Activated CD4-positive, alpha-beta T cell treated with anti-CD3 and anti-CD28 coated beads for 24 hours (primary cell): ENCODE measurements around the gene SLC35E1.
"Not testable (repeated sequence)": the region's sequence is repeated elsewhere in the genome, so short reads cannot be mapped to it uniquely, and the experiment has no call there.

Experiments
- DNase-seq, 2 donors: peaks; one replicate each; pipeline ENCODE4 v3.0.0-alpha.2; 2020; ENCODE audit warnings: low read depth in 2 of 2

Gene SLC35E1

DNA sequence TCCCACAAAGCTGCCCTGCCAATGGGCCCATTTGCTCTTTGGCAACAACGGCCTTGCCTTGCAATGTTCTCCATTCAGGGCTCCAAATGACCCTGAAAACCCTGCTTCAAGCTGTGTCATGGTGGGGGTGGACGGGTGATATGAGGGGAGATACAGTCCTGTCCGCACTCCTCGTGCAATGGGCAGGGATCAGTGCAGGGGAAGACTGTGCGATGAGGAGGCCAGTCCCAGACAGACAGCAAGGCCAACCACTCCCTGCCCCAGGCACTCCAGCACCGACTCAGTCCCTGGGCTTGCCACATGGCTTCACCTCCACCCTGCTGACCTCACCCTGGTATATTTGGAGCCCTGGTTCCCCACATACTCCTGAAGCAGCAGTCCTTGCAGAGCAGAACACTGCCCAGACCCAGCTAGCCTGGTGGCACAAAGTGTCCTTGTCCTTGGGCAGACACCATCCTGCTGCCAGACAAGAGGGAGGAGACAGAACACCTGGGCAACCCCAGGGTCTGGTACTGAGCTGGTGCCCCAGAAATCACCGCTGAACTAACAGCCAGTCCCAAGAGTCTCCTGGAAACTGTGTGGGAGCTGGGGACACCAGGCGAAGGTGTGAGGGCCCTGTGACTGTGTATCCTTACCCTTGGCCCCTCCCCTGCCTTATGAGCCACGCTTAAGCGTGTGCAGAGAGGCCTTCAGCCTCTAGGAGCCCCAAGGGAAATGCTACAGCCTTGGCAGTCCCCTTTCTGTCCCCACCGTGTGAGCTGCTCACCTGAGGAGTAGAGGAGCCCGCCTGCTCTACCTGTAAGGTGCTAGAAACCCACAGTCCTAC lies 9.1 kb upstream of the SLC35E1 start:
- DNase-seq = no peak

DNA sequence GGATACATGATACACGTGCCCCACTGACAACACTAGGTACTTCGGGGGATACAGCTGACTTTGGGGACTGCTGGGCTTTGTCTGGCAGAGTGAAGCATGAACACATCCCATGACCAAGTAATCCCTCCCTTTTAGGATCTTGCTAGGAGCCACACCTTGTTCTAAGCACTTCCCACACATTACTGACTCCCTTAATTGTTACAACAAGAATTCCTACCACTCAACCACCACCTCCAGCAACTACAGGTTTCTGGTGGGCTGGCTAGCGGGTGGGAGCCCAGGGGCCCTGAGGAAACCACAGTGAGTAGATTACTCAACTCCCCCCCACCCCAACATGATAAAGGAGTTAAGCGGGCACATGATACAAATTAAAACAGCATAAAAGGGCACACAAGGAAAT lies 7.2 kb upstream of the SLC35E1 start:
- no peak for DNase-seq

DNA sequence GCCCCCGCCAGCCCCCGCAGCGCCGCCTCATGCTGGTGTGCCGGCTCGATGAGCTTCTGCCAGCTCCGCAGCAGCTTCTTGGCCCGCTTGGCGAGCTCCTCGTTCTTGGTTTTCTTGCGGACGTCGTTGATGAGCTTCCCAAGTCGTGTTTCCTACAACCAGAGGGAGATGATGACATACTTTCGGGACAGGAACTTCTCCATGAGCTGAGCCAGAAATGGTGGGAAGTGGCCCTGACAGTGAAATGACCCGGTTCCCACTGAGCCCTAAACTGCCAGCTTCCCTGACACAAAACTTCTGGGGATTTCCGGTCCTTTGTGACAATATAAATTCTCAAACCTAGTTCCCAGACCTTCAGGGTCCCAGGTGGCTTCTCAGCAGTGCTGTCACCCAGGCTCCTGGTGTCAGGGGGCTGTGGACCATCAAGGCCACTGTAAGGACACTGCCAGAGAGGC lies 5.3 kb upstream of the SLC35E1 start:
- DNase-seq = no peak

DNA sequence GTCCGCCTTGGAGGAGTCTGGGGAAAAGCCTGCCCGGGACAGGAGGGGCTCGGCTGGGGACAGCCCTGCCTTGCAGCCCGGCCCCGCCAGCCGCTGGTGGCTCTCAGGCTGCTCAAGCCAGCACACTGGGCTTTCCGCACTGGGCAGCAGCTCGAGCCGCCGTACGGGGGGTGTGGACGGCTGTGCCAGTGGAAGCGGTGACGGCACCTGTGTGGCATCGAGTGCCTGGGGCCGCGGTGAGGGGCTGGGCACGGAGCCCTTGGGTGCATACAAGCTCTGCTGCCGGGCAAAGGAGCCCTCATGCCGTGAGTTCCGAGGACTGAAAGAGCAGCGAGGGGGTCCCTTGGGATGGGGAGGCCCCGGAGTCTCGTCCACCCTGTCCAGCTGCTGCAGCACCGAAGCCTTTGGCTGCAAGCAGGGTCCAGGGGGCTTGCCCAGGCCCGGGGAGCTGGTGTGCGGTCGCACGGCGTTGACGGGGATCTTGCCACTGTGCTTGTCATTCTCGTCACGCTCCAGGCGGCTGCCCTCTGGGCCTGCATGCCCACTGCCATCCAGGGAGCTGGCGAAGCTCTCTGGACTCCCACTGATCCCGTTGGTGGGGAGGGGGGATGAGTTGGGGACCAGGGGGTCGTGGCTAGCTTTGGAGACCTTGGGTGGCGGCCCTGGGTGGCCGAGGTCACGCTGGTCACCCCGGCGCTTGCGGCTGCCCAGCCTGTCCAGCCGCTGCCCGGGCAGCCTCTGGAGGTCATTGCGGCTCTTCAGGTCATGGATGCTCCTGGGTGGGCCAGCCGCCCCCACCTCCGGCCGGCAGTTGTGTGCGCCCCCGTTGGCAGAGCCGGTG lies 4.7 kb upstream of the SLC35E1 start:
- no peak for DNase-seq

DNA sequence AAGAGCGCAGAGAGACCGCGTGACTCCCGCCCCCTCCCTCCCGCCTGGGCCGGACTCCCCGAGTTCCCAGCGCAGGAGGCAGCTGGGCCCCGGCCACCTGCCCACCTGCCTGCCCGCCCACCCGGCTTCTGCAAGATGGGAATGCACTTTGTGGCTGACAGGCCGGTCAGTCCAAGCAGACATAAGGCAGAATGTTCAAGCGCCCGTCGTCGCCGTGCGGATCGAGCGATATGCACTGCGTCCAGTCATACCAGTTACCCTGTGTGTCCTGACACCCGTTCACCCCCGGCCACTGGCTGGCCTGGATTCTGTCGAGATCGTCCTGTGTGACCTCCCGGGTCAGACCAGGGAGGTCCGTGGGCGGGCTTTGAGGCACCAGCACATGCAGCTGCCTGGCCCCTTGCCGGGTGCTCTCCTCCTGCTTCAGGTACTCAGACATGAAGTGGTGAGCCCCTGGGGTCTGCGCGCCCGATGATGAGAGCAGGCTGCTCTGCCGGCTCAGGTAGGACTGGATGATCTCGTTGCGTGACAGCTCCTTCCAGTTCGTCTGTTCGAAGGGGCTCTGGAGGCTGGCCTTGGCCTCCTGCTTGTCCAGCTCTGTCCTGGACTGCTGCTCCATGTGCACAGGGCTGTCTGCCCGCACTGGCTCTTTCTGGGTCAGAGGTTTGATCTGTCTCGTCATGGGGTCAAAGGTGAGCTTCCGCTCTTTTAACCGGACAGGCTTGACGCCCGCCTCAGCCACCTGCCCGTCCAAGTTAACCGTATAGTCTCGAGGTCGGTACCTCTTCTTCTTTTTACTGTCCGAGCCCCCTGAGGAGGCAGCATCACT lies 3.9 kb upstream of the SLC35E1 start:
- no peak for DNase-seq

DNA sequence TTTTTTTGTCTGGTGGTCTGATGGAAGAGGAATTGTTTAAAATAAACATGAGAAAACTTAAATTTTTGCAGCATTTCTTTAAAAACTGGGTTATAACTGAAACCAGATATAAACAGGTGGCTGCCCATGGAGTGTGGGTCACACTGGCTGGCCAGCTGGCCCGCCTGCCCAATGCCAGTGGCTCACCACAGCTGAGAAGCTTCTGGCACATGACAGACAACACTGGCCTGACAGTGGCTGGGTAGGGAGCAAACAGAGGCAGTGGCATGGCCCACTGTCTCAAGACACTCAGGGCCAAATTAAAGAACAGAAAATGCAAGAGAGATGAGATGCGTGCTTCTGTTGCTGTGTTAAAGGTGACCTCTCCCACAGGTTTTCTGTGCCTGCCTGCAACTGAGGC lies 3.1 kb upstream of the SLC35E1 start:
- no peak for DNase-seq

DNA sequence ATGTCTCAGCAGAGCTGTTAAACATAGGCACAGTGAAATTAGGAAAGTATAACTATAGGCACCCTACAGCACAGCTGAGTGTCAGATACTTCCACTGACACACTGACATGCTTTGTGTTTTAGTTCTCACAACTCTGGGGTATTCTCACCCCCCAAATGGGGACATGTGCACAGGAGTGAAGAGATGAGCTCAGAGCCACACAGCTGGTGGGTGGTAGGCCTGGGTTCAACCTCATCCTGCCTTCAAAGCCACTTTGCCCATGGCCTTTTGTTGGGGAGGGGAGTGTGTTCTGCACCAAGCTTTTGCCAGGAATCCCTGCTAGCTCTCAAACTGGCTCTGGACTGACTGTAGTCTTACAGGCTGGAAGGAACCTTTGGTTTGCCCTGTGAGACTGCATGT lies 1.7 kb upstream of the SLC35E1 start:
- DNase-seq = no peak

DNA sequence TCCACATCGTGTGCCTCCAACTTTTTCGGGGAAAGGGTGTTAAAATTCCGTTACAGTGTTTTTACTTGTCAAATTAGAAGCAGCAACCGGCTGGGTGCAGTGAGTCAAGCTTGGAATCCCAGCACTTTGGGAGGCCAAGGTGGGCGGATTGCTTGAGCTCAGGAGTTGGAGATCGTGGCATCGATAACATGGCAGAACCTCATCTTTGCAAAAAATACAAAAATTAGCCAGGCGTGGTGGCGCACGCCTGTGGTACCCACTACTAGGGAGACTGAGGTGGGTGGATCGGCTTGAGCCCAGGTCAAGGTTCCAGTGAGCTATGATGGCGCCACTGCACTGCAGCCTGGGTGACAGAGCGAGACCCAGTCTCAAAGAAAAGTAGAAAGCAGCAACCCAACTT lies 1.1 kb upstream of the SLC35E1 start:
- no peak for DNase-seq

DNA sequence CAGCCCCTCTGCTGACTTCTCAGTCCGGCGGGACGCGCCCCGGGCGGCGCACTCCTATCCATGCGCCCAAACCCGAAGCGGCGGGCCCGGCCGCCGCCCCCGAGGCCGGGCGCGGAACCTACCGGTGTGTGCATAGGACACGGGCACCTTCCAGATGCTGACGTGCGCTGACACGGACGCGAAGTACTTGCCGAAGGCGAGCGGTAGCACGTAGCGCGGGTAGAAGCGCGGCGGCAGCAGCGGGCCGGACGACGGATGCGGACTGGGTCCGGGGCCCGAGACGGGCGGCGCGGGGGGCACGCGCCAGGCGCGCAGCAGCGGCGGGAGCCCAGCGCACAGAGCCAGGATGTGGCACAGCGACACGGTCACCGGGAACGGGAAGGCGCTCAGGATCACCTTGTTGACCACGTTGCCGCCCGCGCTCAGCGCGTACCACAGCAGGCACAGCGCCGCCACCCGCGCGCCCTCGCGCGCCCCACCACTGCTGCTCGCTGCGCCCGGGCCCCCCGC lies 338 bp downstream of the SLC35E1 start:
- no peak for DNase-seq

DNA sequence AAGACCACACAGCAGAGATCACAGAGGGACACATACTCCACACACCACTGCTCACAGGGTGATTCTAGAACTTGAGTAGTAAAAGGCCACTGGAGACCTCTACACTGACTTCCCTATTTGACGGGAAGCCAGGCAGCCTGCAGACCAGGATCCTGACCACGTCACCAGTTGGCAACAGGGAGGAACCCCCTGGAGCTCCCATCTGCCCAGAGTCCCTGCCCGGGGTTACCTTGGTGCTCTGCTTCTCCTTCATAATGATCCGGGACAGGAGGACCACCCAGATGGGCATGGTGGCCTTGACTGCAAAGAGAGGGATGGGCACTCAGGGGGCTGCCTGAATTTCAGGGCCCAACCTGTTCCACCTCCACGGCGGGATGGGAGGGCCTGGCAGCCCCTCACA lies 932 bp downstream of the SLC35E1 start:
- no peak for DNase-seq

DNA sequence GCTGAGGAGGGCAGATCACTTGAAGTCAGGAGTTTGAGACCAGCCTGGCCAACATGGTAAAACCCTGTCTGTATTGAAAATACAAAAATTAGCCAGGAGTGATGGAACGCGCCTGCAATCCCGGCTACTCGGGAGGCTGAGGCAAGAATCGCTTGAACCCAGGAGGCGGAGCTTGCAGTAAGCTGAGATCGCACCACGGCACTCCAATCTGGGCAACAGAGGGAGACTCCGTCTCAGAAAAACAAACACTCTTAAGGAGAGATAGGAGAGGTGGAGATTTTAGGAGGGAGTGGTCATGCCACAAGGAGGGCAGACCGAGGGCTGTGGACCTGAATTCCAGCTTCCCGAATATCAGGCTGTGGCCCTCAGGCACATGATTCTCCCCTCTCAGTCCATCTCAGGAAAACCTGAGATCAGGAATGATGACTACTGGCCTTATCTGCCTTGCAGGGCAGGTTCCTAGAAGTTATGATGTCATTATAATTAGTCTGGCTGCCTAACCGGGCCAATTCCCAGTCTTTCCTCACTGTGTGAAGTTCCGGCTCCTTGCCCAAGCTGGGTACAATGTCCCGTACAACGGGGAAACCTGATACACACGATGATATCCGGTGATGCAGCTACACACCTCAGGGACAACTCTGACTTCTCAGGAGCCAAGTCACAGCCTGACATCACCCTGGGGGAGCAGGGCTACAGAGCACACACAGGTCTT lies 2.5 kb downstream of the SLC35E1 start:
- no peak for DNase-seq

DNA sequence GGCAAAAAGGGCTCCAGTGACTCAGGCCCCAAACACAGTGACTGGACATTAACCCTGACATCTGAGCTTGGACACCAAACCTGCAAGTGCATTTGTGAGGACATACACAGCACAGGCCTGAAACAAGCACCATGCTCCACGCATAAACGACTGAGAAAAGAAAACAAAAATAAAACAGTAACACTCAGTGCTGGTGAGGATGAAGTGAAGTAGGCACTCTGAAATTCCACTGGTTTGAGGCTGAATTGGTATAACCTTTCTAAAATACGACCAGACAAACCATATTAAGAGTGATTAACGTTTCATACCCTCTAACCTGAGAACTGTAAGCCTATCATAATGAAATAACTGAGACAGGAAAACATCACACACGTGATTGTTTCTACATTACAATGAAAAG lies 5.5 kb downstream of the SLC35E1 start:
- no peak for DNase-seq

DNA sequence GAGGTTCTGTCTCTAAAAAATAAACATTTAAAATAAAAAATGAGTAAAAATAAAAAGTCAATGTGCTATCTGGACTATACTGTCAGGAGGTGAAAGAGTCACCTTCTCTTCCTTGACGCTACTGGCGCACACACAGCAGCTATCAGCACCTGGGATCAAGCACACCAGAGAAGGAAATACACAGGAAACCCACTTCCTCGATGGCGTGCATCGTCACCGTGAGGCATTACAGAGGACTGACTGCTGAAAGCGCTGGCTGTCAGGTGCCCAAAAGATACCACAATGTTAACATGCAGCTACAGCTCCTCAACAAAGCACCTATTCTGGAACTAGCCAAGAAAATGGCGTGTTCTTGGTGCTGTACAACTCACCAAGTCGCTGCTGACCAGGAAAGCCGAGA lies 6.1 kb downstream of the SLC35E1 start:
- peak in 1 of 2 donors; percentile 24 for DNase-seq

DNA sequence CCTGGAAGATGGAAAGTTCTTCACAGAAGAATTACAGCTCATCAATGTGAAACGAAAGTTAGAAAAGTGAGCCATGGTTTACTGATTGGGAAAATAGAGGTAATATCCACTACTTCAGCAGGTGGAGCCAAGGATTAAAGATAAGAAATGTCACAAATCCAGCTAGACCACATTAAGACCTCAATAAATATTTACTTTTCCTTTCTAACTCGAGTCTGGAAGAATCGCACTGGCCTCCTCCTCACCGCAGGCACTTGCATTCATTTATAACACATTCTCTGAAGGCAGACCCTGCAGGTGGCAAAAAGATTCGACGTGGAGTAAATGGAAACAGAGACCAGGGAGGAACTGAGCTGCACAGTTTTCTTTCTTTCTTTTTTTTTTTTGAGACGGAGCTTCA lies 7.4 kb downstream of the SLC35E1 start:
- no peak for DNase-seq

DNA sequence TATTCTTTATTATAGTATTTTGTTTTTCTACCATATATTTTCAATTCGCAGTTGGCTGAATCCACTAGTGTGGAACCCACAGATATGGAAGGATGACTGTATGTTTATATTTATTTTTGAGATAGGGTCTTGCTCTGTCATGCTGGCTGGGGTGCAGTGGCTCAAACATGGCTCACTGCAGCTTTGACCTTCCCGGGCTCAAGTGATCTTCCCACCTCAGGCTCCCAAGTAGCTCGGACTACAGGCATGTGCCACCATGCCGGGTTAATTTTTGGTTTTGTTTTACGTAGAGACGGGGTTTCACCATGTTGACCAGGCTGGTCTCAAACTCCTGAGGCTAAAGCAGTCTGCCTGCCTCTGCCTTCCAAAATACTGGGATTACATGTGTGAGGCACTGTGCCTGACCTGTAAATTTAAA lies 9.6 kb downstream of the SLC35E1 start:
- no peak for DNase-seq

DNA sequence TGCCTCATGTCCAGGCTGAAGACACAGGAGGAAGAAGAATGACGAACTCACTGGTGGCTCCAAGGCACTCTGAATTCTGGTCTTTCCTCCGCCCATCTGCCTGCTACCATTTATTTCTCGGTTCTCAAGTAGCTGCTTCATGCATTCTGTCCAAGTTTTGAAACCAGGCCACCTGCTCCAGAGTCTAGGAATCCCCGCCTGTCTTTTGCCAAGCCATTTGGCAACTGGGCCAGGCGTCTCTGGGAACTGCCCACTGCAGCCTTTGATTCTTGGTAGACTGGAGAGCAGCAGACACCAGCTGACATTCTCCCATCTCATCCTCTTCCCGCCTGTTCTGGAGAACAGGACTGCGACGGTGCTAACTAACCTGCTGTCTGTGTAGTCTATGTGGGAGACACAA lies 10.8 kb downstream of the SLC35E1 start:
- DNase-seq = no peak

DNA sequence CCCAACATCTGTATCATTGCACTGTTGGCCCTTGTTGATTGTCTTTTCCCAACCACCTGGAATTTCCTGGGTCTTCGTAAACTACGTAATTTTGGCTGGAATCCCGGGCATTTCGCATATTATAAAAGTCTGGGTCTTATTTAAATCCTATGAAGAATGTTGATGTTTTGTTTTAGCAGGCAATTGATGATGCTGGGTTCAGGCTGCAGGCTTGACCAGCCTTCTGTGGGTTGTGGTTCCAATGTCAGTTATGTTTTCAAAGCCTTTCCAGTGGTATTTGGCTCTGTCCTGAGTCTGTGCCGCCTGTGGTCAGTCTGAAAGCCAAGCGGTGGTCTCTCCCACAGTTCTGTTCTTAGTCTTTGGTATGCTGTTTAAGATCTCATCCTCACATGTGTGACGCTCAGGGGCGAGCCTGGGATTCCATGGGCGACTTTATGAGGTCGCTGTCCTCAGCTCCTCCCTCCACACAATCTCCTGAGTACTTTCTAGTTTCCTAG lies 12.4 kb downstream of the SLC35E1 start:
- no peak for DNase-seq

DNA sequence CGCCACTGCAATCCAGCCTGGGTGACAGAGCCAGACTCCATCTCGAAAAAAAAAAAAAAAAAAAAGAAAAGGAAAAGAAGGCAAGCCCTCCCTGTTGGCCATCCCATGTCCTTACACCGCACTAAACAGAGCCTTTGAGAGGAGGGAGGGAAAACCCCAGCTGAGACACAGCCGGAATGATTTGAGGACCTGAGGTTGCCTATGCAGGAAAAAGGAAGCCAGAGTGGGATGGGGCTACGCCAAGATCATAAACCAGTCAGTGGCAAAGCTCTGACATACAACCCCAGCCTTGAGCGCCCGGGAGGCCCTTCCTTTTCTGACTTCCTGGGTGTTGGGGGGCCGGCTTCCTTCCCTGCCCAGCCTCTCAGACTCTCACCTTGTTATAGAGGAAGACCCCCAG lies 17.4 kb downstream of the SLC35E1 start:
- DNase-seq = no peak

DNA sequence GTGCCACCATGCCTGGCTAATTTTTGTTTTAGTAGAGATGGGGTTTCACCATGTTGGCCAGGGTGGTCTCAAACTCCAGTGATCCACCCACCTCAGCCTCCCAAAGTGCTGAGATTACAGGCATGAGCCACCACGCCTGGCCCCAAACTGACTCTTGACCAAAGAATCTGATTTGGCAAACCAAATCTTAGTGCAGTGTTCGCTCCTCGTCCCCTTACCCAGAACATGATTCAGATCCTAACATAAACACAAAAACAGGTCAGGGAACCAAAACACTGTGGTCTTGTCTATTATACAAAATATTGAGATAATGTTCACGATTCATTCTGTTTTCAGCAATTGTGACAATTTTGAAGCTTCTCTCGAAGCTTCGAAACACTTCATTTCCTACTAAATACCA lies 20.3 kb downstream of the SLC35E1 start:
- DNase-seq = not testable (repeated sequence)

DNA sequence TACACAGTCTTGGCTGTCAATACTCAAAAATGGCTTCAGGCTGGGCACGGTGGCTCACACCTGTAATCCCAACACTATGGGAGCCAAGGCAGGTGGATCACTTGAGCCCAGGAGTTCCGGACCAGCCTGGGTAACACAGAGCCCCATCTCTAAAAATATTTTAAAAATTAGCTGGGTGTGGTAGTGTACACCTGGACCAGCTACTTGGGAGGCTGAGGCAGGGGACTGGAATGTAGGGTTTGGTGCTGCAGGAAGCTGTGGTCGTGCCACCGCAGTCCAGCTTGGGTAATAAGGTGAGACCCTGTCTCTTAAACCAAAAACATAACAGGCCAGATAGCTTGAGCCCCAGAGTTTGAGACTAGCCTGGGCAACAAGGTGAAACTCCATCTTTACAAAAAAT lies 23.3 kb downstream of the SLC35E1 start:
- DNase-seq = no peak
